A549 treated with Hydrocortisone at 1 μM for 4 hours (cell line): ENCODE measurements around the gene EBLN2. TPM values are rescaled to one million over a fixed set of nuclear protein-coding genes. Genes with fewer than 3 reads are reported as not detected.

Experiments used
- total RNA-seq: library from RNA; stranded (reverse); fragments of 200-300 nt; extraction: Qiagen RNA extraction; gene quantifications from 5 replicates; pipeline ENCODE4 v1.2.3, GENCODE V29; 2022

EBLN2 gene
- total RNA-seq, result 0.23 to 0.63 TPM (median 0.39 TPM) in 5 replicates

DNA sequence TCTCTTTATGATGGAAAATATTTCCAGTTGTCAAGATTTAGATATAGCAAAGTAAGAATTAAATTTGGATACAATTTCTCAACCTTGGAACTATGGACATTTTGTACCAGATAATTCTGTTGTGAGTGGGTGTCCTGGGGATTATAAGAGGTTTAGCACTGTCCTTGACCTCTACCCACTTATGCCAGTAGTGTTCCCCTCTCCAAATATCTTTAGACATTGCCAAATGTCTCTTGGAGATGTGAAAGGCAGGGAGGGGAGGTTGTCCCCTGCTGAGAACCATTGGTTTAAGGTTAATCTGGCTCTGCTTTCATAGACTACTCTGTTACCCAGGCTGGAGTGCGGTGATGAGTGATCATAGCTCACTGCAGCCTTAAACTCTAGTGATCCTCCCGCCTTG, at the start of gene EBLN2:
Gene EBLN2, plus strand, starts transcription at position 244 of the 400 bp plus-strand sequence. CDS start 423 bp downstream, outside the sequence.

Other genes with a start within 250 kb of the EBLN2 start
- gene SHQ1, start 213.2 kb upstream of the EBLN2 start, total RNA-seq, result 16.3 to 21.1 TPM (median 17.0 TPM) in 5 replicates
- 0.87 to 1.2 TPM (median 1.1 TPM) in 5 replicates for gene GXYLT2, start 173.6 kb upstream of the EBLN2 start, total RNA-seq
- 35.2 to 44.2 TPM (median 42.4 TPM) in 5 replicates for gene PPP4R2, start 64.8 kb upstream of the EBLN2 start, total RNA-seq